ENCODE results near the gene DST.
A peak's percentile ranks its signal among the peaks of the same experiment; 100 is the strongest.
"Not testable (repeated sequence)": the region's sequence is repeated elsewhere in the genome, so short reads cannot be mapped to it uniquely, and the experiment has no call there.

DST gene

GRCh38 chr6:56661338-56661737, 18.6 kb upstream of the DST start:
- not testable (repeated sequence) for DNase-seq

- DNase-seq = no peak
These were observed 17.7 kb upstream of the DST start for GRCh38 chr6:56660381-56660730.

- DNase-seq = no peak
These were observed 17.2 kb upstream of the DST start for GRCh38 chr6:56659721-56660380.

GRCh38 chr6:56658326-56658725, 15.6 kb upstream of the DST start:
- no peak for DNase-seq

- DNase-seq = no peak
These were observed 14.7 kb upstream of the DST start for GRCh38 chr6:56657354-56657753.

- DNase-seq = no peak
These were observed 13.8 kb upstream of the DST start for GRCh38 chr6:56656466-56656865.

GRCh38 chr6:56655996-56656395, 13.3 kb upstream of the DST start:
- no peak for DNase-seq

- DNase-seq = no peak
These were observed 12.6 kb upstream of the DST start for GRCh38 chr6:56655249-56655648.

- DNase-seq = no peak
These were observed 10.3 kb upstream of the DST start for GRCh38 chr6:56652994-56653393.

- DNase-seq = no peak
These were observed 9.5 kb upstream of the DST start for GRCh38 chr6:56652231-56652630.

- no peak for DNase-seq
These were observed 7.5 kb upstream of the DST start for GRCh38 chr6:56650191-56650590.

- no peak for DNase-seq
These were observed 7.1 kb upstream of the DST start for GRCh38 chr6:56649782-56650181.

GRCh38 chr6:56649053-56649769, 6.5 kb upstream of the DST start:
- no peak for DNase-seq

- DNase-seq = no peak
These were observed 4.6 kb upstream of the DST start for GRCh38 chr6:56647172-56647762.

GRCh38 chr6:56644366-56644765, 1.7 kb upstream of the DST start:
- DNase-seq = no peak

GRCh38 chr6:56643379-56644089, 845 bp upstream of the DST start:
- DNase-seq = no peak

- DNase-seq = no peak
These were observed 2.3 kb downstream of the DST start for GRCh38 chr6:56640374-56640773.

- no peak for DNase-seq
These were observed 3.9 kb downstream of the DST start for GRCh38 chr6:56638760-56639159.

- peak; percentile 20 for DNase-seq
These were observed 5.0 kb downstream of the DST start for GRCh38 chr6:56637640-56638039.

- DNase-seq = no peak
These were observed 14.6 kb downstream of the DST start for GRCh38 chr6:56628105-56628504.

GRCh38 chr6:56625356-56625755, 17.3 kb downstream of the DST start:
- no peak for DNase-seq

- DNase-seq = no peak
These were observed 18.0 kb downstream of the DST start for GRCh38 chr6:56624728-56625069.

- DNase-seq = no peak
These were observed 18.5 kb downstream of the DST start for GRCh38 chr6:56624046-56624727.

Measured in DMS 273 treated with DMSO at 0.1 percent for 48 hours (cell line).